Measurements from ENCODE around the gene GOLGA8J.

DNA sequence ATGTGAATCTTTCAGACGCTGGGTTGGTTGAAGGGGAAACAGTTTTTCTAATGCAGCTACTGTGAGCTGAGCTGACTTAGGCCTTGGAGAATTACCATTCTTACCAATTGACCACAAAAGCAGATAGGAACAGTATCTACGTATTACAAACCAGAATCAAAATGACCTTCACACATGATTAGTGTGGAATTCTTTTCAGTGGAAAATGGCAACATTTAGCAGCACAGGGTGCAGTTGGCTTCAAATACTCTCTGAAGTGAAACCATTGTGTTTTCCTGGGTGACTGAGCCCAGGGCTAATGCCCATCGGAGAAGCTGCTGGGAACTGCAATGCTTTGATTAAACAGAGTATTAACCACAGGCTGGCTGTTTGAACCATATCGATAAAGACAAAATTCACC is 40.2 kb upstream of the GOLGA8J start:
- TF ChIP-seq POLR2AphosphoS5 (IDR thresholded peaks at IDR 0.05) (no peak), SMC3 (conservative IDR thresholded peaks at IDR 0.05; ENCODE audit: poor library complexity) (no peak), TAF1 (IDR thresholded peaks at IDR 0.05; ENCODE audit: low read depth) (no peak), EZH2 (IDR thresholded peaks at IDR 0.05; ENCODE audit: borderline replicate concordance, insufficient read depth, low read length, poor library complexity, severe bottlenecking) (no peak)
- TF ChIP-seq, protein P1, sequence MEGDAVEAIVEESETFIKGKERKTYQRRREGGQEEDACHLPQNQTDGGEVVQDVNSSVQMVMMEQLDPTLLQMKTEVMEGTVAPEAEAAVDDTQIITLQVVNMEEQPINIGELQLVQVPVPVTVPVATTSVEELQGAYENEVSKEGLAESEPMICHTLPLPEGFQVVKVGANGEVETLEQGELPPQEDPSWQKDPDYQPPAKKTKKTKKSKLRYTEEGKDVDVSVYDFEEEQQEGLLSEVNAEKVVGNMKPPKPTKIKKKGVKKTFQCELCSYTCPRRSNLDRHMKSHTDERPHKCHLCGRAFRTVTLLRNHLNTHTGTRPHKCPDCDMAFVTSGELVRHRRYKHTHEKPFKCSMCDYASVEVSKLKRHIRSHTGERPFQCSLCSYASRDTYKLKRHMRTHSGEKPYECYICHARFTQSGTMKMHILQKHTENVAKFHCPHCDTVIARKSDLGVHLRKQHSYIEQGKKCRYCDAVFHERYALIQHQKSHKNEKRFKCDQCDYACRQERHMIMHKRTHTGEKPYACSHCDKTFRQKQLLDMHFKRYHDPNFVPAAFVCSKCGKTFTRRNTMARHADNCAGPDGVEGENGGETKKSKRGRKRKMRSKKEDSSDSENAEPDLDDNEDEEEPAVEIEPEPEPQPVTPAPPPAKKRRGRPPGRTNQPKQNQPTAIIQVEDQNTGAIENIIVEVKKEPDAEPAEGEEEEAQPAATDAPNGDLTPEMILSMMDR (IDR thresholded peaks at IDR 0.05; ENCODE audit: poor library complexity, severe bottlenecking), result no peak

All from neural cell (in vitro differentiated cells).